Keratinocyte (primary cell): ENCODE results near the gene PARD3.

Source experiments
- CTCF ChIP-seq, 3 experiments: IDR thresholded peaks in 1 of 3; conservative IDR thresholded peaks in 1 of 3; optimal IDR thresholded peaks in 1 of 3; 2 replicates in 2 of 3; 3 replicates in 1 of 3; pipeline versions ENCODE3 to v1.5.1; 2011; ENCODE audit warnings: low read length in 3 of 3, mild to moderate bottlenecking in 3 of 3, moderate library complexity in 2 of 3, control low read depth in 1 of 3, inconsistent platforms in 1 of 3; ENCODE audit not compliant: insufficient read depth in 2 of 3; ENCODE audit errors: extremely low read depth in 1 of 3
- EZH2 ChIP-seq: IDR thresholded peaks from one replicate; pipeline ENCODE4 v1.6.1; 2012; ENCODE audit warnings: inconsistent platforms, mild to moderate bottlenecking, low read length, moderate library complexity

DNA sequence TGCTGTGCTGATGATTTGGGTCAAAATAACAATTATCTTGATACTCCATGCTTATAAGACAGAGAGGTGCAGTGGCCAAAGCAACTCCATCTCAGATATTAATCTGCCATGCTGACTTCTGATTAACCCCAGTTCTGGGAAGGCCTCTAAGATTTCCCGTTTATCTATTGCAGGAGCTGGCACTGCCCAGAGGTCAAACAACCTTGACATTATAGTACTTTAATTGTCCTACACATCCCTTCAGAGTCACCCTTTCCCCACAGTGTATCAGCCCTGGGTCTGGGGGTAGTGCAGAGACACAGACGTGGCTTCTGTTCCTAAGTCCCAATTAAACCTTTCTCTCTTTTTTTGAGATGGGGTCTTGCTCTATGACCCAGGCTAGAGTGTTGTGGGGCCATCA, 63.8 kb downstream of the PARD3 start:
- TF ChIP-seq CTCF (optimal IDR thresholded peaks at IDR 0.05 in 1 of 3, IDR thresholded peaks at IDR 0.05 in 1 of 3, conservative IDR thresholded peaks at IDR 0.05 in 1 of 3; ENCODE audit: extremely low read depth in 1 of 3, insufficient read depth in 2 of 3, low read length in 3 of 3) (no peak), EZH2 (no peak)
